NCI-H2227 treated with DMSO at 0.1 percent for 48 hours (cell line): ENCODE results near the gene DOC2A.
"Not testable (repeated sequence)": the region's sequence is repeated elsewhere in the genome, so short reads cannot be mapped to it uniquely, and the experiment has no call there.

ENCODE experiments used
- DNase-seq: peaks from one replicate; lab custom pipeline; 2025; lab: John Stamatoyannopoulos, UW

The DOC2A gene

DNA sequence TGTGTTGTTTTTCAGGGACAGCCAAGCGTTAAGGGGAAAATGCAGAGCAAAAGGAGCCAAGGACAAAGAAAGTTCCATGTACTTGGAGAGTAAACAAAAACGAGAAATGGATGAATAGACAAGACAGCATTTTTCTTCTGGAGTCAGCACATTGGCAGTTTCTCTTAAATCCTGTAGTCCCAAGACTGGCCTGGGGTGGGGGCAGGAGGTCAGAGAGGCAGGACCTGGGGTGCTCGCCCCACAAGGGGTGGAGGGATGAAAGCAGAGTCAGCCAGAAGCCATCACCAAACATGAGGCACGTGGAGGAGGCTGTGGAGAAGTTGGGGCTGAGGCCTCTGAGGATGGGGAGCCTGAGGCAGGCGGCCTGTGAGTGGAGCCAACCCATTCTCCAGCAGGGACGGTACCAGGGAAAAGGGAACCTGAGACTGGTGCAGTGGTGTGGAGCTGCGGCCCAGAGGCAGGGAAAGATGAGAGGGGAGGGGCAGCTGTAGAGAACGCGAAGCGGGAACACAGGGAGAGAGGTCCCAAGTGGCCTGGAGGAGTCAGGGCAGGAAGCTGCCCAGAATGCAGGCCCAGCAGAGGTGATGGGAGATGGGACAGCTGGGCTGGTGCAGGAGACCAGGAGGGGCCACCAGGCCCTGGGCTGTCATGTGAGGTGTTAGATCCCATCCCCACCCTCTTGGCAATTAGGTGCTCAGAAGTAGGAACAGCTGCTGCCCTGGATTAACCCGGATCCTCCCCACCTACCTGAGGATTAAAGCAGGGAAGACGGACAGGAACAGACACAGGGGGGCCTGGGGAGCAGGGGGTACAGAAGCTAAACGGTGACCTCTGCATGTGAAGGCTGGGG lies 17.0 kb upstream of the DOC2A start:
- DNase-seq: no peak

DNA sequence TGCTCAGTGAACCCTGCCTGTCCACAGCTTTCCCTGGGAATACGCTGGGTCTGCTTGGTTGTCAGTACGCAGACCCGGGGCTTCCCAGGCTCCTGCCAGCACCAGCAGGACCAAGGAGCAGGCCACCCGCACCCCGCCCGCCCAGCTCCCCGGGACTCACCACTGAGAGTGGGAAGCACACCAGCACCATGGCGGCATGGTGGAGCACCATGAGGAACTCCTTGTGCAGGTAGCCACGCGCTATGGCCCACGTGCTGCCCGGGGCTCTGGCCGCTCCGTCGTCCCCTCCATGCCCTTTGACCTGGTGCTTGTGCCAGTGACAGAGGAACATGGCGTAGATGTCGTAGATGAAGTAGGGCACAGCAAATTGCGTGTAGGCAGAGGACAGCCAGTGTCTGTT lies 15.6 kb upstream of the DOC2A start:
- no peak for DNase-seq

DNA sequence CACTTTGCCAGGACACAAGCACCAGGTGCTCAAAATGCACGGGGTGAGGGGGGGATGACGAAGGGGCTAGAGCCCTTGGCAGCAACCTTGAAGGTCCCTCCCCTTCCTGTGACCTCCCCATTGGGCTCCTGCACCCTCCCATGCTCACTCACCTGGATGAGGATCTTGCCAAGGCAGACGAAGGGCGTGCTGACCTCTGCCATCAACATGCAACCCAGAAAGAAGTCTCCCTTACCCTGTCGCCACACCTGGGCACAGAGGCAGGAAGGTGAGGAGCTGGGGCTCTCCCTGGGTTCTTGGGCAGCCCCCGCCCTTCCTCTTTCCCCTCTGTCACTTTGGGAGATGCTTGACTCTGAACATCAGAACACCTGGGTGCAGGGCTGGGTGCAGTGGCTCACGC lies 14.7 kb upstream of the DOC2A start:
- no peak for DNase-seq

DNA sequence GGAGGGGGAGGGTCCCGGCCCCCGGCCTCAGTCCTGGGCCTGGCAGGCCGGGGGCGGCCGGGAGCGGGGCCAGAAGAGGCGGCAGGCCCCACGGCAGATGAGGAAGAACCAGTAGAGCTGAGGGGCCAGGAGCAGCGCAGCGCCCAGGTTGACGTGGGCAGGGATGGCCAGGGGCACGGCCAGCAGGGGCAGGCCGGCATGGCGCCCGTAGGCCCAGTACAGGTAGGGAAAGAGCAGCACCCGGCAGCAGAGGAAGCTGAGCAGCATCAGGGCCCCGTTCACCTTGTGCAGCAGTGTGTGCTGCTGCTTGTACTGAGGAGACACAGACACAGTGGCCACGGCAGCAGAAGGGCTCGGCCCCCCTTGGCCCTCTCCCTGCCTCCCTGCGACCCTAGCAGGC lies 14.3 kb upstream of the DOC2A start:
- DNase-seq: no peak

DNA sequence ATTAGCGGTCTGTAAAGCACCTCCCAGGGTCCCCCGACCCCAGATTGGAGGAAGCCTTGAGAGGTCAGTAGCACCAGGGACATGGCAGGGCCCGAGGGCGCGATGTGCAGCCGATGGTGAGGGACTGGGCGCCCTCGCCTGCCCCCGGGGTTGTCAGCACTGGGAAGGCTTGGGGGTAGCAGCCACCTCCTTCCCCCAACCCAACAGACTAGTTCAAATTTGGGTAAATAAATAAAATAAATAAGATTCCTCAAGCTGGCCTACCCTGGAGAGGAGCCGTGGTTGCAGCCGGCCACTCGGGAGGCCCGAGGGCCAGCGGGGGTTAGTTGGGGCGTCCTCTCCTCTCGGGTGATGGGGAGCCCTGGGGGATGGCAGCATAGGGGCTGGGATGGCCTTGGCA lies 13.6 kb upstream of the DOC2A start:
- DNase-seq: no peak

DNA sequence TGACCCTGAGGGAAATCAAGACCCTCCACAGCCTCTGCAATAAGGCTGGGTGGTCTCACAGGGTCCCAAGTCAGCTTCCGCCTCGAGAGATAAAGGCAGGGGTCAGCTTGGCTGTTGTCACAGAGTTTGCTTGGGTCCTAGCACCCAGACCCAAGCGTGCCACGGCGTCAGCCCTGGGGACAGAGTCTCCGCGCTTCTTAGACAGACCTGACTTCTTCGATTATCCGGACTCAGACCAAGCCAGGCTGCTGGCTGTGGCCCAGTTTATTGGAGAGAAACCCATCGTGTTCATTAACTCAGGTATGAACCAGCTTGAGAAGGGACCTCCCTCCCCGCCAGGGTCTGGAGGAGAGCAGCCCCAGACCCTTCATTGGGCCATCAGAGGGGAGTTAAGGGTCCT lies 12.8 kb upstream of the DOC2A start:
- DNase-seq: no peak

DNA sequence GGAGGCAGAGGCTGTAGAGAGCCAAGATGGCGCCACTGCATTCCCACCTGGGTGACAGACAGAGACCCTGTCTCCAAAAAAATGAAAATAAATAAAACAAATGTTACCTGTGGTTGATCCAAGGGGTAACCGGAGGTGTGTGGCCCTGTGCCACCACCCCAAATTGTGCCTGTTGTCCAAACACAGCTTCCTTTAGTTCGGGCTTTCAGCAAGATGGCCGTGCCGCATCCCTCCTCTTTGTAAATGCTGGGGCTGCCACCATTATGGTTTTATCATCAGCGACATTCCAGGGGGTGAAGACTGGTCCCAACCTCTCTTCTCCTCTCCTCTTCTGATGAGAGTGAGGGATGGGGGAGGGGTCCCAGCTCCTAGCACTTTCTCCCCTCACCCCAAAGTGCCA lies 12.1 kb upstream of the DOC2A start, which contains the start of gene C16orf92:
C16orf92 (plus strand) TSS at position 312 of the 400 bp plus-strand sequence. CDS start 143 bp downstream, outside the sequence.
- no peak for DNase-seq

DNA sequence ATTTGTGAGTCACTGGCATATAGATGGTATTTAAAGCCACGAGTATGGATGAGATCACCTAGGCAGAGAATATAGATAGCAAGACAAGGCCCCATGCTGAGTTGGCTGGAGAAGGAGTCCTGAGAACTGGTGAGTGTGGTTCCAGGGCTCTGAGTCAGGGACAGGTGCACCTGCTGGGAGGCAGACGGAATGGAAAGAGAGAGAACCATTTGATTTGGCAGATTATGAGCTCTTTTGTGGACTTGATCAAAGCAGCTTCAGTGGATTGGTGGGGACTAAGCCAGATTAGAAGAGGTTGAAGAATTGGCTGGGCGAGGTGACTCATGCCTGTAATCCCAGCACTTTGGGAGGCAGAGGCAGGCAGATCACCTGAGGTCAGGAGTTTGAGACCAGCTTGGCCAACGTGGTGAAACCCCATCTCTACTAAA lies 7.9 kb upstream of the DOC2A start:
- DNase-seq: no peak

DNA sequence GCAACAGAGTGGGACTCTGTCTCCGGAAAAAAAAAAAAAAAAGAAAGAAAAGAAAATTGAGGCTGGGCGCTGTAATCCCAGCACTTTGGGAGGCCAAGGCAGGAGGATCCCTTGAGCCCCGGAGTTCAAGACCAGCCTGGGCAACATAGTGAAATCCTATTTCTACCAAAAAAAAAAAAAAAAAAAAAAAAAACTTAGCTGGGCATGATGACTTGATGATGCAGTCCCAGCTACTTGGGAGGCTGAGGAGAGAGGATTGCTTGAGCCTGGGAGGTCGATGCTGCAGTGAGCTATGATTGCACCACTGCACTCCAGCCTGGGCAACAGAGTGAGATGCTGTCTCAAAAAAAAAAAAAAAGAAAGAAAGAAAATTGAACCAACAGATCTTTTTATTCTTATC lies 7.1 kb upstream of the DOC2A start:
- not testable (repeated sequence) for DNase-seq

DNA sequence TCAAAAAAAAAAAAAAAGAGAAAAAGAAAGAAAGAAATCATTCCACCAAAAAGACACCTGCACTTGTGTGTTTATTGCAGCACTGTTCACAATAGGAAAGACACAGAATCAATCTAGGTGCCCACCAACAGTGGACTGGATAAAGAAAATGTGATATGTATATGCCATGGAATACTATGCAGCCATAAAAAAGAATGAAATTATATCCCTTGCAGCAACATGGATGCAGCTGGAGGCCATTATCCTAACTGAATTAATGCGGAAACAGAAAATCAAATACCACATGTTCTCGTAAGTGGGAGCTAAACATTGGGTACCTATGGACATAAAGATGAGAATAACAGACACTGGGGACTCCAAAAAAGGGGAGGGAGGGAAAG lies 6.4 kb upstream of the DOC2A start:
- no peak for DNase-seq

DNA sequence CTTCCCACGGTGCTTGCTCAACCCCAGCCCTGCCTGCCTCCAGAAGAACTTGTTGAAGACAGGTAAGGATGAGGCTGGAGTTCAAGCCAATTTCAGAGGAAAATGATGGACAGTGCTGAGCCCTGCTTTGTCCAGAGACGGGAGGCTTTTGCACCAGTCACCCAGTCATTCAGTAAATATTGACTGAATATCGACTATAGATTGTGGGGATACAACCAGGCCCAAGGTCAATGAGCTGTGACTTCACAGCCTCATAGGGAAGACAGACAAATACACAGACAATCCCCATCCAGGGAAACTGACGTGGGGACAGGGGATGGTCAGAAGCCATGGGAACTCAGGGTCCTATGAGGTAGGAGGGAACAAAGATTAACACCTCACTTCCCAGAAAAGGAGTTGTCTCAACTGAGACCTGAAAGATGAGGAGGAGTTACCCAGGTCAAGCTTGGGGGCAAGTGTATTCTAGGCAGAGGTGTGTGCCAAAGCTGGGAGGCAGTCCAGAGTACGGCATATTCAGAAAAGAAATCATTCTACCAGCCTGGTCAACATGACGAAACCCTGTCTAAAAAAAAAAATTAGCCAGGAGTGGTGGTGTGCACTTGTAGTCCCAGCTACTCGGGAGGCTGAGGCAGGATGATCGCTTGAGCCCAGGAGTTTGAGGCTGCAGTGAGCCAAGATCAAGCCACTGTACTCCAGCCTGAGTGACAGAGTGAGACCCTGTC lies 5.9 kb upstream of the DOC2A start:
- no peak for DNase-seq

DNA sequence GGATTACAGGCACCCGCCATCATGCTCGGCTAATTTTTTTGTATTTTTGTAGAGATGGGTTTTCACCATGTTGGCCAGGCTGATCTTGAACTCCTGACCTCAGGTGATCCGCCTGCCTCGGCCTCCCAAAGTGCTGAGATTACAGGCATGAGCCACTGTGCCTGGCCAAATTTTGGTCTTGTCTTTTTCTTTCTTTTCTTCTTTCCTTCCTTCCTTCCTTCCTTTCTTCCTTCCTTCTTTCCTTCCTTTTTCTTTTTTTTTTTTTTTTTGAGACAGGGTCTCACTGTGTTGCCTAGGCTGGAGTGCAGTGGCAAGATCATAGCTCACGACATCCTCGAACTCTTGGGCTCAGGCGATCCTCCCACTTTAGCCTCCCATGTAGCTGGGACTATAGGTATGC lies 4.6 kb upstream of the DOC2A start:
- DNase-seq: not testable (repeated sequence)

DNA sequence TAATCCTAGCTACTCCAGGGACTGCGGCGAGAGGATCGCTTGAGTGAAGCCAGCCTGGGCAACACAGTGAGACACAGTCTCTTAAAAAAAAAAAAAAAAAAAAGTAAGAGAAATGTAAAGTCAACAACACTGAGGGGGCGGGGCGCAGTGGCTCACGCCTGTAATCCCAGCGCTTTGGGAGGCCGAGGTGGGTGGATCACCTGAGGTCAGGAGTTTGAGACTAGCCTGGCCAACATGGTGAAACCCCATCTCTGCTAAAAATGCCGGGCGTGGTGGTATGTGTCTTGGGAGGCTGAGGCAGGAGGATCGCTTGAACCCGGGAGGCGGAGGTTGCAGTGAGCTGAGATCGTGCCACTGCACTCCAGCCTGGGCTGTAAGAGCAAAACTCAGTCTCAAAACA lies 1.8 kb upstream of the DOC2A start:
- not testable (repeated sequence) for DNase-seq

DNA sequence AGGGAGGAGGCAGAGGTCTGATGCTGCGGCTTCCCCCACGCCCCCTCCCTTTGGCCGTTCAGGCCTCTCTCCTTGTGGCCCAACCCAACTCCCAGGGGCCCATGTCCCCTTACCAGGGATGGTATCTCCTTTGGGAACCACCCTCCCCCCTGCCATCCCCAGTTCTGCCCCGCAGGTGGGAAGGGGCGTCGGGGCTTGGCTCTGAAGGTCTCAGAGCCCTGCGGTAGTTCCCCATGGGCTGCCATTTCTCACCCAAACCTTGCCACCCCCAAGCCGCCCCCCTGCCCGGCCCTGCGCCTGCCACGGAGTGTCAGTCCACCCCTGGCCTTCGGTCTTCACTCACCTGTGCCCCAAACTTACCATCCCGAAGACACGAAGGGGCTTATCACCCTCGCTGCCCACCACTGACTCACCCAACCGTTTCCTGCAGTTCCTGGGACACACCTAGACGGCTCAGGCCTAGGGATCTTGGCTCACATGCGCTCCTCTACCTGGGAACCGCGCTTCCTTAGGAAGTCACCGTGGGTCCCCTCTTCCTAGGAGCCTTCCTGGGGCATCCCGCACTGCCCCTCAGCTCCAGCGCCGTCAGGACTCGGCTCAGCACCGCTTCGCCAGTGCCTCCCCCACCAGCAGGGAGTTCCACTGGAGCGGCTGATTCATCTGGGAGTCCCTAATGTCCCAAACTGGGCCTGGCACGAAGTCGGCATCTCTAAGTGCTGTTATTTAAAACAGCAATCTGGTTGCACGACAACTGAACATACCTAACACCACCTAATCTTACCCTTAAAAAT lies 1.1 kb upstream of the DOC2A start:
- DNase-seq: no peak

DNA sequence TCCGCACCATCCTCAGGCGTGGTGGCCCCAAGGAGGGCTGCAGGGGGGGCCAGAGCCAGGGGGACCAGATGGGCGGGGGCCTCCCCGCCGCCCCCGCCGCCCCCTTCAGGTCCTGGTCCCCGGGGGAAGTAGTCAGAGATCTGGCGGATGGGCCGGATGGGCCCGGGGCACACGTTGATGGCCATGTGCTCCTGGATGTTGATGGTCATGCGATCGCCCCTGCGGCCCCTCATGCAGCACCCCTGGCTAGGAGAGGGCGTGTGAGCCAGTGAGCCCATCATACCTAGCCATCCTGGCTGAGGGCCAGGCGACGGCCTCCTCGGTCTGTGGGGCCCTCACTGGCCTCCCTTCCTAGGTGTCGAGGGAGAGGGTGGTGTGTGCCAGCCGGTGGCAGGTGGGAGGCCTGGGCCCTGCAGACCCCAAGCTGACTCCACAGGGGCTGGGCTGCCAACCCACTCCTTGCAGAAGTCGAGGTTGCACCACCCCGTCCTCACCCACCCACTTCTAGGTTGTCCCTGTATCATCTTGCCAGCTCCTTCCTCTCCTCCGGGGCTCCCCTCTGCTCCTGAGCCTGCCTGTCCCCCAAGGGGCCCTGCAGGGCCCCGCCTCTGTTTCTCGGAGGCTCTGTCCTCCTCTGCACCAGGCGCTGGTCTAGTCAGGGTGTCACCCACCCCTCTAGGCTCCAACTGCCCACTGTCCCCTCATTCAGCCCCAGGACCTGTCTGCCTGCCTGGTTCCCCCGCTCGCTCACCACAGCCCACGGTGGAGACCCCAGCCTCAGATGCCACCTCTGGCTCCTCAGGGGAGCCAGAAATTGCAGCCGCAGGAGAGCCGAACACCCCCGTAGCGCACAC lies 610 bp downstream of the DOC2A start:
- DNase-seq: no peak

DNA sequence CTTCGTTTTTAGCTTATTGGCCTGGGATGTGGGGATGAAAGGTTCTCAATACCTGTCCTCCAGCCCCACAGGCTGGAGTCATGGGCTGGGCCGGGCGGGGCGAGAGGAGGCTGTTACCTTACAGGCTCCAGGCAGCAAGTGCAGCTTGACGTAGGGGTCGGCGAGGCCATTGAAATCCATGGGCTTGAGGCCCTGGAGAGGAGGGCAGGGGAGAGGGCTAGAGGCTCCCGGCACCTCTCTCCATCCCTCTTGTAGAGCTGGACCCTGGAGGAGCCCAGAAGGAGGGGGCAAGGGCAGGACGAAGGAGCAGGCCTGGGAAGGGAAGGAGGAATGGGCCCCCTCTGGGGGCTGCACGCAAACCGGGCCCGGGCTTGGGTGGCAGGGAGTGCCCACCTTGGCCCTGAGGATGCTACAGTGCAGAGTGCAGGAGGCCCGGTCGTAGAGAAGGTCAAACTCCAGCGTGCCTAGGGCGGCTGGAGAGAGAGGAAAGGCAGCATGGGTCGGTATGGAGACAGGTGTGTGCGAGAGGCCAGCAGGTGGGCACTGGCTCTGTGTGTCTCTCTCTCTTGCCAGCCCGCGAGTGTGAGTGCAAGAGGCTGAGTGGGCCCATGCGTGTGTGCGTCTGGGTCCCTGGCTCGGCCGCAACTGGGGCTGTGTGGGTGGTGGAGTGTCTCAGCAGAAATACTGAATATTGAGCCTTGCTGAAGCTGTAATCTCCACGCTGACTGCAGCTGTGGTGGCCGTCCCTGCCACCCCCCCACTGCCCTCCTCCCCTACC lies 1.6 kb downstream of the DOC2A start:
- DNase-seq: no peak

DNA sequence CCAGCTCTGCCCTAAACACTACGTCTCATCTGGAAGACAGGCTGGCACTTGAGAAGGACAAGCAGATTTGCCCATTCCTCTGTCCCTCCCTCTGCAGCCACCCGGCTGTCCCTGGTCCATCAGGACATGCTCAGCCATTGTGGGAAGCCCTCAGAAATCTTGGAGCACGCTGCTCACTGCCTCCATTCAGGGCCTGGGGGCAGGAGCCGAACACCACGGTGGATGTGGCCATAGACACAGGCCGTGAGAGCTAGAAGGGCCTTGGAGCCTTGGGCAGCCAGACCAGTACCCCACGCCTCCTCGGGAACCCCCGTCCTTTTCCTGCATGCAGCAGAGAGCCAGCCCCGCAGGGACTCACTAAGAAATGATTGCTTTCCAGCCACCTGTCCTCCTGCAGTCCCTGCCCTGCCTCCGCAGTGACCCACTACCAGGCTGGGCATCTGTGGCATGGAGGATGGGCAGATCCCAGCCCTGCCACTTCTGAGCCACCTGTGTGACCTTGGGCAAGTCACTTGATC lies 3.4 kb downstream of the DOC2A start:
- DNase-seq: no peak

DNA sequence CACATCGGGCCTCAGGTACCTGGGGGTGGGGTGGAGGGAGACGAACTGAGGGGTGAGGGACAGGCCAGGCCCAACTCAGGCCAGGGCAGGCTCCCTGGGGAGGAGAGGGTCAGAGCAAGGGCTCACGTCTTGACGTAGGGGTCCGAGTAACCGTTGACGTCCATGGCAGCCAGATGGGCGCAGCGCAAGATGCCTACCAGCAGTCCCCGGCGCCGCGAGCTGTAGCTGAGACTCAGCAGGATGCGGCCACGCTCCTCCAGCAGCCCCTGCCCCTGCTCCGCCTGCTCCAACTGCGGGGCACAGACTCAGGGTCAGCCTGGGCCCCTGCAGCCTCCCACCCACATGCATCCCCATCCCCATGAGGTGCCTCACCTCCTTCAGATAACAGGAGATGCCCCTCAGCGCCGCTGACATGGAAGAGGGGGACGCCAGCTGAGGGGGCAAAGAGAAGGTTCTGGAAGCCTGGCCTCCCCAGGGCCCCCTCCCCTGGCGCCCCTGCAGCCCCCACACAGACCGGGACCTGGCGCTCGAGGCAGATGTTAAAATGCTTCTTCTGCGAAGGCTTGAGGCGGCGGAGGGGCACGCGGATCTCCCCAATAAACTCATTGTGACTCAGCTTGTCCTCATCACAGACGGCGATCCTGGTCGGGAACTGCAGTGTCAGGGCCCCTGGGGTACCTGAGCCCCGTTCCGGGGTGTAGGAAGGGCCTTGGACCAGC lies 4.0 kb downstream of the DOC2A start:
- DNase-seq: no peak

DNA sequence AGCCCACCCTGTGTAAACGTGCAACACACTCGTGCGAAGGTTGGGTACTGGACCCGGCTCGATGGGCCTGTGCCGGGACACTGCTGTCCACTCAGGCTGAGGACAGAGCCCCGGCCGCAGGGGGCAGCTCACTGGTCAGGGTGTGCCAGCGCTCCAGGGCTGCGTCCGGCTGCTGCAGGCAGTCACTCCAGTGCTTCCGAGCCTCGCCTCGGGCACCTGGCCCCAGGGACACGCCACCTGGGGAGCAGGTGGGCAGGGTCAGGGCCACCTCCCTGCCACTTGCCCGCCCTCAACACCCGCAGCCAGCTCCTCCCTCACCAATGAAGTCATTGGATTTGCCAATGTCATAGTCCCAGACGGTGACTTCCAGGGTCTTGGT lies 4.7 kb downstream of the DOC2A start:
- no peak for DNase-seq
